Brain microvascular endothelial cell (primary cell): Measurements from ENCODE around the gene TMUB2.
A peak's percentile ranks its signal among the peaks of the same experiment; 100 is the strongest.
"Not testable (repeated sequence)": the region's sequence is repeated elsewhere in the genome, so short reads cannot be mapped to it uniquely, and the experiment has no call there.

Experiments
- DNase-seq: peaks from one replicate; pipeline ENCODE4 v3.0.0-alpha.2; 2020
- H3K27ac ChIP-seq: fragments of 250-450 bp; sonication (Bioruptor Pico); 2 replicates; pipeline ENCODE4 v1.5.1; 2020; ENCODE audit warnings: mild to moderate bottlenecking, moderate library complexity
- H3K27me3 ChIP-seq: fragments of 250-450 bp; sonication (Bioruptor Pico); replicated peaks from 2 replicates; pipeline ENCODE4 v1.5.1; 2020; ENCODE audit warnings: mild to moderate bottlenecking
- H3K36me3 ChIP-seq: fragments of 250-450 bp; sonication (Bioruptor Pico); replicated peaks from 2 replicates; pipeline ENCODE4 v1.5.1; 2020; ENCODE audit warnings: mild to moderate bottlenecking
- H3K4me3 ChIP-seq: 2 replicates; pipeline ENCODE4 v1.5.1; 2011; ENCODE audit warnings: low read depth, mild to moderate bottlenecking, control low read depth, low read length, moderate library complexity
- CTCF ChIP-seq: IDR thresholded peaks from 2 replicates; pipeline ENCODE4 v1.5.1; 2011; ENCODE audit warnings: low read depth, mild to moderate bottlenecking, moderate library complexity, low read length, control low read depth, inconsistent platforms; ENCODE audit errors: missing control alignments
- in situ Hi-C: cut with HindIII; loops from 2 replicates; pipeline ENCODE4 v1.10.0; 2017; ENCODE audit warnings: low sequenced_read_pairs, low pct_ligation_motif_present

TMUB2 gene

GRCh38 chr17:44186307-44187130 lies at the start of gene TMUB2:
Gene TMUB2 (plus strand): TSS chr17:44186972. CDS start chr17:44187709, 737 bp downstream.
- no peak for TF ChIP-seq CTCF
- no peaks in the 10 kb centered on the region for H3K27me3 ChIP-seq
- peak; percentile 99 for DNase-seq
- in situ Hi-C loops = no loop called here
- peaks cover 29% of the 10 kb centered on the region for H3K36me3 ChIP-seq
- H3K4me3 ChIP-seq = peak within 1 kb of the TSS; percentile 99
- peak within 1 kb of the TSS; percentile 97 for H3K27ac ChIP-seq

- H3K4me3 ChIP-seq = peak overlapping the region; percentile 41
- H3K27me3 ChIP-seq = no peaks in the 10 kb centered on the region
- TF ChIP-seq CTCF = no peak
- H3K27ac ChIP-seq = peak overlapping the region; percentile 82
- in situ Hi-C loops = no loop called here
- H3K36me3 ChIP-seq = no peaks in the 10 kb centered on the region
- DNase-seq = peak; percentile 100
These were observed 48.7 kb upstream of the TMUB2 start for GRCh38 chr17:44137891-44138709.

- H3K27me3 ChIP-seq, H3K4me3 ChIP-seq, H3K27ac ChIP-seq, in situ Hi-C loops, H3K36me3 ChIP-seq, DNase-seq: not testable (repeated sequence)
These were observed 42.9 kb upstream of the TMUB2 start for GRCh38 chr17:44143921-44144320.

GRCh38 chr17:44144966-44145739 lies 41.6 kb upstream of the TMUB2 start:
- in situ Hi-C loops = no loop called here
- Histone ChIP-seq H3K27ac (no peak overlapping the region), H3K27me3 (no peaks in the 10 kb centered on the region), H3K36me3 (no peaks in the 10 kb centered on the region), H3K4me3 (no peak overlapping the region)
- no peak for DNase-seq
- TF ChIP-seq CTCF = no peak

GRCh38 chr17:44146375-44147346 lies 40.1 kb upstream of the TMUB2 start:
- TF ChIP-seq CTCF = no peak
- Histone ChIP-seq H3K27ac (no peak overlapping the region), H3K4me3 (no peak overlapping the region), H3K36me3 (no peaks in the 10 kb centered on the region), H3K27me3 (no peaks in the 10 kb centered on the region)
- in situ Hi-C loops = no loop called here
- DNase-seq = no peak
